GM21423 (cell line): ENCODE results near the gene DAAM1.

ENCODE experiments used
- ATAC-seq: cut with Tn5 transposase; IDR thresholded peaks from one replicate; pipeline ENCODE4 v1.9.1; 2021; ENCODE audit warnings: mild to moderate bottlenecking, moderate library complexity; ENCODE audit not compliant: unreplicated experiment

The DAAM1 gene

DNA sequence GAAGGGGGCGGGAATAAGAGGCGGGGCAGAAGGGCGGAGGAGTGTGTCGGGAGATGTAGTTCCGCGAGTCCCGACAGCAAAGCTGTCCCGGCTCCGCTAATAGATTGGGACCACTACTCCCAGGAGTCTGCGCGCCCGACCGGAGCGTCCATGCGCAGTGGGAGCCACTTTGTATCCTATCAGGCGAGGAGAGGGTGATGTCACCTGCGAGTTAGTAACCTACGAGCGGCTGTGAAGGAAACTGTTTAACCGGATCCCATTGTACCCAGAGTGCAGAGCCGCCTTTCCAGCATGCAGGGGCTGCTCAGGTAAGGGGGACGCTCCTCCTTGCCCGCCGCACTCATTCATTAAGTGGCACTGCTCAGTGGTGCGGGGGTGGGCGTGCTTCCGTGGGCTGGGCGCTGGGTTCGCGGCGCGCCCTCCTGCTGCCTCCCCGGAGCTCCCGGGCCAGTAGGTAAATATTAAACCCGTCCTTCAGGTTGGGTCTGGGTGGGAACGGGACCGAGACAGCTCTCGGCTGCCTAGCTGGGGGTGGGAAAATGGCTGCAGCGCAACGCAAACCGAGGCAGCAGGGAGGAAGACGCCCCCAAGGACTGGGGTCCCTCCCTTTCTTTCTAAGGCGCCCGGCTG is at the start of gene DAAM1:
Gene DAAM1 (plus strand): TSS at position 207 of the 630 bp plus-strand sequence. CDS start 74,811 bp downstream, outside the sequence.
- peak; percentile 86 for ATAC-seq

DNA sequence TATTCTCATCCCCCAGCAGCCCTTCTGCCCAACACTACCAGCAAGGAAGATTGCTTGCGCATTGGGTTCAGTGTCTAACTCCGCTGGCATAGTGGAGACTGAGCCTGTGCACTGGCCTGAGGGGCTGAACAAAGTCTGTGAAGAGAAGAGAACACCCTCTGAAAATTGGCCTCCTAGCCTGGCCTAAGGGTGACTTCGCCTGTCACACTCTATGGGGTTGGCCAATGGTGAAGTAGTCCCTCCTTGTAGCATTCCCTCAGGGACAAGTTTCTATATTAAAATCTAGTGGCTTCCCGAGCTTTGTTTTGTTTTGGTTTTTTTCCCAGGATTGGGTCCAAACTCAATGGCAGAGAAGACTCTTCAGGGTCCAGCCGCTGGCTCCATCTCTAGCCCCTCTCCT is 49.1 kb upstream of the DAAM1 start:
- no peak for ATAC-seq

DNA sequence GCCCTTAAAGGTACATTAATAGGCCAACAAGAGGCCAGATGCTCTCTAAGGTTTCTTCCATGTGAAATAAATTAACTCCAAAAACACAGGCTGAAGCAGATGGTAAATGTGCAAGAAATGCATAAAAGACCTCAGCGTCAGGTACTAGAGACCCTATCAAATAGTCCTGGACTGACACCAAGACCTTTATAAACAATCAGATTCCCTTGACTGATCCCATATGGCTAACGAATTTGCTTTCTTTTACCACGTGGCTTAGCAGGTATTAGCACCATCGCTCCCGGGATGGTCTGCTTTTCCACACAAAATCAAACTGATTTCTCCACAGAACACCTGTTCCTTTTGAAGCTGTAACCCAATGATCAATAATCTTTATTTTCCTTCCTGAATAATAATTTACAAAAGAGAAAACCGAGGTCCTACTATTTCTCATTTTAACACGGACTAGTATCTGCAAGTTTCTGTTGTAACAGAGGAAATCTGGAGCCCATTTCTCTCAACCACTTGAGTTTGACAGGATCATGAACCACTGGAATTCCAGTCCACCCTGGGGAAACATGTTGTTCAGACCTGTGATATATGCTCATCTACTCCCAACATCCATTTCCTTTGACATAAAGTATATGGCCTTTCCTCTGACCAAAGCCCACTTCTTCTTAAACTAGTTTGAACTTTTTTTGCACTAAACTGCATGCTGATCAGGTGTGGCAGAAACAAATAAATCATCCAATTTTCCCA is 48.2 kb upstream of the DAAM1 start:
- ATAC-seq: no peak

DNA sequence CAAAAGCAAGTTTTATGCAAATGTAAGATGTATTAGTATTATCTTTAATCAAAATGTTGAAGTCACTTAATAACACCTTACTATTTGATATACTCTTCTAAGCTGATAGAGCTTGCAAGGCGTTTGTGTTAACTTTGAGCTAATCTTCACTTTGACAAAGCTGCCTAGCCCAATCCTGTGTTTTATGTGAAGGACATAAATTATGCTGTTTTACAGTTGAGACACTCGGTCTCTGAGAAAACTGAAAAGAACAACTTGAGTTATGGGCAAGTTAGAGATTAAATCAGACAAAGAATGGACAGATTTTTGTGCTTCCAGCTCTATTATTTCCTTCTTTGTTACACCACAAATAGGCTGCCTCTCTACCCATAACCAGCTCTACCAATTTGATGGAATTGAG is 42.0 kb upstream of the DAAM1 start:
- ATAC-seq: no peak

DNA sequence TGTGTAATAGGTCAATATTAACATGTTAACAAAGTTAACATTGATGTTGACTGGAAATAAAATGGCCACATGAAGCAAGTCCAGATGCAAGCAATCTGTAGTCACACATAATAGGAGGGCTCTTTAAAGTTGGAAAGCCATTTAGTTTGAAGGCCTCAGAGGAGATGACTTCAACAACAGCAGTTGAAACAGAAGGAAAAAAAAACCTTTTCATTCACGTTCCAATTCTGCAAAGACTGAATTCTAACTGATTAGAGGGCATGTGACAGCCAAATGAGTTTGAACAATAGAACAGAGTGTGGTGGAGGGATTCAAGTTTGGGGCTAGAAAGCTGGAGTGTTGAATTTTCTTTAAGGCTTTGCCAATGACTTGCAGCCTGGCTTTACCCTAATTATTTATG is 41.5 kb upstream of the DAAM1 start:
- no peak for ATAC-seq

DNA sequence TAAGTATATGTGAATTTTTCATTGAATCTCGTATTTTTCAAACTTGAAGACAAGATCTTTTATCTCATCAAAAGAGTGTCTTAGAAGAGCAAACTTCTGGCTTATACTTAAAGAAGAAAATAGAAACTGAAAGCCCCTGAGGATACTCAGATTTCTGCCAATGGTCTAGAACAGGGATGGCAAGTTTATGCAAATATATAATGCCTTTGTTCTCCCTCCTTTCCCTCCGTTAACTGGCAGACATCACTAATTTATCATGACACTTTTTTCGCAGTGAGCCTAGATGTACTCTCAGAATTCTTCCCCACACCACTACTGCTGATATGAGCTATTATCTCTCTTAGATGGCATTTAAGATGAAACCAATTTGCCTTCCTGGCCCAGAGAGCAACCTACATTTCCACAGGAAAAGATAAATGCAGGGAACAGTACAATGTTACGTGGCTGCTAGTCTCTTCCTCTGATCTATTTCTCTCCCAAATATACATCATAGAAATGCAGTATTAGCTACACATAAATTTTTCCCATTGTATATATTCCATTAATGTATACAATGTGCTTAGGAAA is 40.0 kb upstream of the DAAM1 start:
- peak; percentile 60 for ATAC-seq

DNA sequence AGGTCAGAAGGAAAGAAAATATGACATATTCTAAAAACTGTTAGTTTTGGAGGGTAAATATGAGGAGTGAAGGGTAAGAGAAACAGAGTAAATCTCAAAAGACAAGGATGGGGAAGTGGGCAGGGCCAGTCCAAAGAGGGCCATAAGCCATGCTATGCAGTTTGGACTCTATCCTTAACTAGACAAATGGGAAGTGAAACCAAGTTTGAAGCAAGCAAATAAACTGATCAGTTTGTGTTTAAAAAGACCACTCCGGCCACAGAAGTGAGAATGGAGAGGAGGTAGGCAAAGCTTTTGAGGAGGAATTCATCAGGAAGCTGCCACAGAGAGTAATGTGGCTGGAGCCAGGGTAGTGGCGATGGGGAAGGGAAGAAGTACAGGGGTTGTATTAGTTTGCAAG is 37.5 kb upstream of the DAAM1 start:
- ATAC-seq: peak; percentile 75

DNA sequence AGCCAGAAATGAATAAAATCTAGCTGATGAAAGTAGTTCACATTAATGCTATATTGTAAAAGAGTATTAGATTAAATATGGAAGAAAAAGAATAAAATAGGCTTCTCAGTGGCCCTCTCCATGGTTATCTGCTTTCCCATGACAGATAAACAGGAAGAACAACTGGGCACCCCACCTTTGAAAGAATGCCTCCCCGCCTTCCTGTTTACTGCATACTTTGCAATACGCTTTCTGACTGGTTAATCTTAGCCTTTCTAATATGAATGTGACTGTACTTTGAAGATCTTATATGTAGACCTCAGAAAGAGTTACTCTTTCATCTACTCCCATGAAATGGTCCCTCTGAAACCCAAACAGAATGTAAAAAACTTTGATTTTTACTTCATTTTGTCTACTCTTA is 34.1 kb upstream of the DAAM1 start:
- no peak for ATAC-seq

DNA sequence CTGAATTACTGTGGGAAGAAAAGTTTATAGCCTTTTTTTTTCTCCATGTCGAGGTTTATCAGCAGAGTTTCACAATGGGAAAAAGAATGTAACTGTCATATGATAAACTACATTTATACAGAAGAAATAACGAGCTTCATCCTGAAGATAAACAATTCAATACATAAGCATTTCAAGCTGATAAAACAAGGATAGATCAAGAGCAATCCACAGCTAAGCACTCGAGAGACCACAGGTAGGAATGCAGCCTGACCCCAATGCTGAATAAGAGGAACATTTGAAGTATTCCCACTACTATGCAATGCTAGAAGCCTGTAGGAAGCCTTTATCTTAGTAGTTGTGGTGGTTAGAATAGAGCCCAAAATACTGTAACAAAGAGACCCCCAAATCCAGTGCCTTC is 32.6 kb upstream of the DAAM1 start:
- no peak for ATAC-seq

DNA sequence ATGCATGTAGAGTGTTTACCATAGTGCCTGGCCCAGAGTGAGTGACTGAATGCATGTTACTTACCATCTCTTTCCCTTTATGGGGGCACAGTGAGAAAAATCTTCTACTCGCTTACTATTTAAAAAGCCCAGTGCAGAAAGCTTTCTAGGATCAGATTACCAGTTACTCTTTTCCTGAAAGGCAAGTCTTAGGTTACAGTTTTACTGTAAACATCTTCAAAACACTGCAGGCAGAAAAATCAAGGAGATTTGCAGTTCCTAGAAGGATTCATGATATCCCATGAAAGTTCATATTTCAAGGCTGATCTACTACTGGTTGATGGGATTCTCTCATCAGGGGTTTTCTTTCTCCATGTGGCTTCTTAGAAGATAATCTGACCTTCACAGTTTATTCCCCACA is 29.3 kb upstream of the DAAM1 start:
- ATAC-seq: no peak

DNA sequence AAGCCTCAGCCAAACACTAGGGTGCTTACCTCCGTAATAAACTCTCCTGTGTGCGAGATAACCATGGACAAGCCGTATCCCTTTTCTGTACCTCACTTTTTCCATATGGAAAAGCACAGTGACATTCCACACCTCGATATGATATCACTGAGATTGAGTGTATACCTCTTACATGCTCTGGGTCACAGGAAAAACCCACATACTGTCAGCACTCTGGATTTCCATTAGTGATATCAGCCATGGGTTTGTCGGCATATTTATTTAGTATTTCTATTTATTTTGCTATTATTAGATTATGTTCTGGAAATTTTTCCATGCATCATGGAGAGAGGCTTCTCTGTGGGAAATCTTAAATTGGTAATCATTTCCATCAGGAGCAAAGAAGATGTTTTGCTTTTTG is 28.0 kb upstream of the DAAM1 start:
- no peak for ATAC-seq

DNA sequence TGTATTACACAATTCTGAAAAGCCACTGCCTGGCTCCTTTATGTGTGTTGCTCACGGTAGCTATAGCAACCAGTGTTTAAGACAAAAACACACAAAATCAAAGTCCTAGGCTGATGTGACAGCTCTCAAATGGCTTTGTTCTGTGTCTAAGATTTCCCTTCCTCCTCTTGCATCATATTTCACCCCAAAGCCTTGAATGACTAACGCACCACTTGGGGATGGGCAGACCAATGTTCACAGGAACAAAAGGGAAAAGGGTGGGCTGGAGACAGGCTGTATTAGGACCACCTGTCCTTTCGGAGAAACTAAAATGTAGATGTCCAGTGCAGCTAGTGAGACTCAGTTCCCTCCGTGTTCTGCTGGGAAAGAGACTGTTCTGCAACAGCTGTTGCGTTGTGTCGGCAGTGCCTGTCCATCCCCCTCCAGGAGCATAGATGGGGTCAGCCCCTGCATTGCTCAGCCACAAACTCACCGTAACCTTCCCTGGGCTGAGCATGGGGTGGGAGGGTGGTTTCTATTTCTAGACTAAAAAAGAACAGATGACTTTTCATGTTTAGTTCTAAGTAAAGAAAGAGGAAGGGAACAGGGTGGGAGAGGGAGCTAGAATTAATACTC is 26.8 kb upstream of the DAAM1 start:
- no peak for ATAC-seq

DNA sequence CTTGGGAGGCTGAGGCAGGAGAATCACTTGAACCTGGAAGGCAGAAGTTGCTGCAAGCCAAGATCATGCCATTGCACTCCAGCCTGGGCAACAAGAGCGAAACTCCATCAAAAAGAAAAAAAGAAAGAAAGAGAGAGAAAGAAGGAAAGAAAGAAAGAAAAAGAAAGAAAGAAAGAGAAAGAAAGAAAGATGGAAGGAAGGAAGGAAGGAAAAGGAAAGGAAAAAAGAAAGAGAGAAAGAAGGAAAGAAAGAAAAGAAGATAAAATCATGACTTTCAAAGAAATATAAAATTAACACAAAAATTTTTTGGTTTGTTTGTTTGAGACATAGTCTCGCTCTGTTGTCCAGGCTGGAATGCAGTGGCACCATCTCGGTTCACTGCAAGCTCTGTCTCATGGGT is 22.2 kb upstream of the DAAM1 start:
- ATAC-seq: no peak

DNA sequence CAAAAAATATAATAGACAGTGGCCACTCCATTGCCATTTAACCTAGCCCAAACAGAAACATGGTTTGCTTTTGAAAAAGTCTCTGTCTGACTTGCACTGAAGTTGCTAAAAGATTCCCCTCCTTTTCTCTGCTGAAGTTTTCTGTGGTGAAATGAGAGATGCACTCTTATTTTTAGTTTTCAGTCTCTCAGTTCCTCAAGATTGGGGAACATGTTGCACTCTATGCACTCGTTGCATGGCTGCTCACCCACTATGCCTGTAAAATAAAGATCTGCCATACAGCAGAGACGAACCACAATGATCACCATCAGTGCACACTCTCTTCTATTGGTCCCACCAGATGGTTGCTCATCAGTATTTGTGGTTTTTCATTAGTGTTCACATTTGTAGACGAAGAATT is 13.1 kb upstream of the DAAM1 start:
- ATAC-seq: peak; percentile 92

DNA sequence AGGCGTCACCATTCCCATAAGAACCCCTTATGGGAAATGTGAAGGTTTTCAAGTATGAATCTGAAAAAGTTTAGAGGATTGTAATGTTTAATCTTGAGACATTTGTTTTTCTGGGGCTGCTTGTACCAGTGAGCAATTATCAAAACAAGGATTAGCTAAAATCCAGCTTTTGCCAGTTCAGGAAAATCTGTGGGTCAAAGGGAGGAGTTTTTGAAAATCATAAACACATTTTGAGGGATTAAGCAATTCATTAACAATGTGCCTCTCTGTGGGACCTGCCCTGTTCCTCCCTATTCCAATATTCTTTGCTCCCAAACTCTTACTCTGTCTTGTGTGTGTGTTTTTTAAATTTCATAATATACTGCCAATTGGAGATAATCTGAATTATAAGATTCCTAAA is 11.7 kb upstream of the DAAM1 start:
- no peak for ATAC-seq

DNA sequence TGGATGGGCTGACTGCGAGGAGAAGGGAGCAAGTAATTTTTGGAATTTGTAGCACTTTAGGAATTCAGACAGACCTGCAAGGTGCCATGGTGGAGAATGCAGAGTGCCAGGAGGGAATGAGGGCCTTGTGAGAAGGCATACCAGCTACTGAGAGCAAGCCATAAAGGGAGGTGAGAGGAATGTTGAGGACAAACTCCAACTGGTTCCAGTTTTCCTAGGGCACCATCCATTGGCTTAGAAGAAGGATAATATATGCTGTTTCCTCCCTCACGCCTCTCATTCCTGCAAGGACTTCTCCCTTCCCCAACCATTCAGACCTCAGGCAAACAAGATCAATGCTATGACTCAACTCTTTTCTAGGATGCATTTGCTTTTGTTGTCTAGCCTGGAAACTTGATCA is 11.2 kb upstream of the DAAM1 start:
- no peak for ATAC-seq

DNA sequence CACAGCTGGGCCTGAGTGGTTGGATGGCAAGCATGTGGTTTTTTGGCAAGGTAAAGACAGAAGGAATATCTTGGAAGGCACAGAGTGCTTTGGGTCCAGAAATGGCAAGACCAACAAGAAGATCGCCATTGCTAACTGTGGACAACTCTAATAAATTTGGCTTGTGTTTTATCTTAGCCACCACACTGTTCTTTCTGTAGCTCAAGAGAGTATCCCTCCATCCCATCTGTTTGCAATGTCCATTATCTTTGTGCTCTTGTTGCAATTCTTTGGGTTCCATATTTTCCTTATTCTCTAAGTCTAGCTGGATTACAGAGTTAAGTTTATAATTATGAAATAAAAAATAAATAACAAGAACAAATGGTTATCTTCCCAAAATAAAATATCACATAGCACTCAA is 6.7 kb upstream of the DAAM1 start:
- ATAC-seq: no peak

DNA sequence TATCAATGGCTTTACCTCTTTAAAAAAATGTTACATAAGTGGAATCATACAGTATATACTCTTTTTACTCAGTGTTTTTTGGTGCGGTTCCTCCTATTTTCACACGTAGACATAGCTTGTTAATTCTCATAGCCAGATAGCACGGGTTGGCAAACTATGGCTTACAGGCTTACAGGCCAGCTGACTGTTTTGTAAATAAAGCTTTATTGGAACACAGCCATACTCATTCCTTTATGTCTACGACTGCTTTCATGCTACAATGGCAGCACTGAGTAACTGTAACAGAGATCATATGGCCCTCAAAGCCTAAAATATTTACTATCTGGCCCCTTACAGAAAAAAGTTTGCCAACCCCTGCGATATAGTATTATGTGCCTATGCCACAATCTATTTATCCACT is 5.8 kb upstream of the DAAM1 start:
- ATAC-seq: no peak

DNA sequence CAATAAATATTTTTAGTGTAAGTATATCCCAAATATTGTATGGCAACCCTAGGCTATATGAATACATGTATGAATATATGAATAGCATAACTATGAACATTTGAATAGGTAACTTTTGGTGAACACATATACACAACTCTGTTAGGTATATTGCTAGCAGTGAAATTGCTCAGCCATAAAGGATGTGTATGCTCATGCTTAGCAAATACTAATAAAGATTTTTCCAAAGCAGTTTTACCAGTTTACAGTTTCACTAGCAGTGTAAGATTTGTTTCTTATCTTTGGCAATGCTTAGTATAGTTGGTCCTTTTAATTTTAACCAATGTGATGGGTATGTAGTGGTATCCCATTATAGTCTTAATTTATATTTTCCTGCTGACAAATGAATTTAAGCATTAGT is 5.3 kb upstream of the DAAM1 start:
- ATAC-seq: no peak

DNA sequence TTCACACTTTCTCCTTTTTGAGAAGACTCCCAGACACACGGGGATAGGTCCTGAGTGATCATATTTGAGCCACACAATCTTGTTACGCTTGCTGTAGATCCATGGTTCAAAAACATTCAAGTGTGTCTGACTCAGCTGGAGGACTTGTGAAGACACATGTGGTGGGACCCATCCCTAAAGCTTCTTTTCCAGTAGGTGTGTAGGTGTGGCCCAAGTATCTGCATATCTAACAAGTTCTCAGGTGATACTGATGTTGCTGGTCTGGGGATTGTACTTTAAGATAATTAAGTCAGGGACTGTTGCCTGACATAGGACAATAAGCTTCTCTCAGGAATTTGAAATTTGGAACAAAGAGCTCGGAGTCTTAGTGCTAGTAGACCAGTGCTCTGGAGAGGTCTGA is 4.1 kb upstream of the DAAM1 start:
- ATAC-seq: no peak

DNA sequence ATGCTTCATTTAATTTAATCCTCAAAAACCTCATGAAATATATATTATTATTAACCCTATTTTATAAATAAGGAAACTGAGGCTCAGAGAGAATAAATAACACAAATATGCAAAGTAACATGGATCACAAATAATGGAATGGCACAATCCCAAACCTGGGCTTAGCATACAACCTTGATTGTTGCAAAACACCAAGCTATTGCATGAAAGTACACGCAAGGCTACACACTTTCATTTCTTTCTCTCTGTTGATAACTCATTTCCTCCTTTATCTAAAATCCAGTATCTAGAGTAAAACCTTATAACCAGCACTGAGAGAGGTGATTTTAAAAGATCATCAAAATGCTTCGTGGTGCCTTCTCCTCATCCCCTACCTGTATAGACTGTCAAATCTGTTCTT is 2.8 kb upstream of the DAAM1 start:
- ATAC-seq: no peak

DNA sequence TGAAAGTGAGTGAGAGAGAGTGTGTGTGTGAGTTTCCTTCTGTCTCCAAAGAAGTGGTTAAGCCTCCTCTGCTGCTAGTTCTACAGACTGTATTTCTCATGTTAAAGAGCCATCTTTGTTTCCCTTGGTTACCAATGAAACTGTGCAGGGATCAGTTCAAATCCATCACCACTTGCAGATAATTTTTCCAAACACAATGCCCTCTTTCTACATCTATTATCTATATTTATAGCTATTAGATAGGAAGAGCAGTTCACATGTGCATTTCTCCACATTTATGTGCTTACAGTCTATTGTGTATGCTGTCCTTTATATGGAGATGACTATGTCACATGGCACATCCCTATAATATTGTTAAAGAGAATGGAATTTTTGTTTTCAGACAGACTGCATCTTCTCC is 2.2 kb upstream of the DAAM1 start:
- no peak for ATAC-seq
